ENCODE measurements around the gene BCL3. TPM values are rescaled to one million over a fixed set of nuclear protein-coding genes. Genes with fewer than 3 reads are reported as not detected.
"Not testable (repeated sequence)": the region's sequence is repeated elsewhere in the genome, so short reads cannot be mapped to it uniquely, and the experiment has no call there.

BCL3 gene
- total RNA-seq, 2 donors from 2014 or later, result 117 to 122 TPM

DNA sequence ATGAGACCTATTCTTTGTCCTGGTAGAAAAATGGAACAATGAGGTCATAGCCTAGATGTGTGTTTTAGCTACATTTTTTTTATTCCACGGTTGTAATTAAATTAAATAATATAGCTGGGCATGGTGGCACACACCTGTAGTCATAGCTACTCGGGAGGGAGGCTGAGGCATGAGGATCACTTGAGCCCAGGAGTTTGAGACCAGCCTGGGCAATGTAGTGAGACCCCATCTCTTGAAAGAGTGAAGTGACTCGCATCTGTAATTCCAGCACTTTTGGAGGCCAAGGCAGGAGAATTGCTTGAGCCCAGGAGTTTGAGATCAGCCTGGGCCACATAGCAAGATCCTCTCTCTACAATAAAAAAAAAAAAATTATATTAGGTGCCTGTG lies 17.4 kb downstream of the BCL3 start:
- H3K4me3 Mint-ChIP-seq, result no peak overlapping the region
- H3K27ac Mint-ChIP-seq, result peak overlapping the region in 1 of 2 donors; percentile 31
- H3K9me3 Mint-ChIP-seq, result peaks cover 3% of the 10 kb centered on the region
- no peaks in the 10 kb centered on the region for H3K36me3 Mint-ChIP-seq
- H3K4me1 Mint-ChIP-seq (ENCODE audit: low read depth in 2 of 2), result peaks cover 24 to 46% of the 10 kb centered on the region in 2 donors
- DNase-seq (ENCODE audit: low spot score), result no peak
- H3K27me3 Mint-ChIP-seq, result no peaks in the 10 kb centered on the region
- ATAC-seq, result no peak

DNA sequence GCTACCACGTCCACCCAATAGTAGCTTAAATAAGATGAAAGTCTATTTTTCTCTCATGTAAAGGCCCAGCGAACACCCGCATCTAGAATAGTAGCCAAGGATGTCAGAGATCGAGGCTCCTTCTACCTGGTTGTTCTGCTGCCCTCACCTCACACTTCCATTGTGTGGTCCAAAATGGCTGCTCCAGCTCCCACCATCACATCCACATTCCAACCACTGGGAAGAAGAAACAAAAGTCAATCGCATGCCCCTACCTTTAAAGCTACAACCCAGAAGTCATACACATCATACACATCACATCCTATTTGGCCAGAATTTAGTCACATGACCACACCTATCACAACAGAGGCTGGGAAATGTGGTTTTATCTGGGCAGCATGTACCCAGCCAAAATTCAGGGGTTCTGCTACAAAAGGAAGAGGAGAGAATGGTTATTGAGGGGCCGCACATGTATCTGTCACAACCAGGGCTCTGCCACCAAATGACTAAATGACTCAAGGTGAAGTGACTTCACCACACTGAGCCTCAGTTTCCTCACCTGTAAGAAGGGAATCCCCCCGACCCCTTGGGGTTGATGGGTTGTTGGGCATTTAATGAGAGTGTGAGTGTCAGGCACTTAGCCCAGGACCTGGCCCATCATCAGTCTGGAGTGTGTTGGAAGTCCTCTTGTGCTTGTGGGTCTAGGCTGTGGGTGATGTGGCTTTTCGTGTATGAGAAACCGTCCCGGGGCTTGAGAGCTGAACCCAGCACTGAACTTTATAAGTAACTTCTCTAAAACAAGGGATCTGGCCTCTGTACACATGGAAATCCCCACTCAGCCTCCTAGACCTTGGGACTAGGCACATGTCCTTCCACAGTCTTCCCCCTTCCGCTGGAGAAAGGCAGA lies 19.0 kb downstream of the BCL3 start:
- ATAC-seq (no peak), DNase-seq (ENCODE audit: low spot score) (no peak)
- peaks cover 3% of the 10 kb centered on the region for H3K9me3 Mint-ChIP-seq
- no peaks in the 10 kb centered on the region for H3K36me3 Mint-ChIP-seq
- H3K27me3 Mint-ChIP-seq, result no peaks in the 10 kb centered on the region
- peak overlapping the region; percentile 8 to 39 for H3K27ac Mint-ChIP-seq
- peak overlapping the region; percentile 53 for H3K4me3 Mint-ChIP-seq
- H3K4me1 Mint-ChIP-seq (ENCODE audit: low read depth in 2 of 2), result peaks cover 25 to 44% of the 10 kb centered on the region in 2 donors

DNA sequence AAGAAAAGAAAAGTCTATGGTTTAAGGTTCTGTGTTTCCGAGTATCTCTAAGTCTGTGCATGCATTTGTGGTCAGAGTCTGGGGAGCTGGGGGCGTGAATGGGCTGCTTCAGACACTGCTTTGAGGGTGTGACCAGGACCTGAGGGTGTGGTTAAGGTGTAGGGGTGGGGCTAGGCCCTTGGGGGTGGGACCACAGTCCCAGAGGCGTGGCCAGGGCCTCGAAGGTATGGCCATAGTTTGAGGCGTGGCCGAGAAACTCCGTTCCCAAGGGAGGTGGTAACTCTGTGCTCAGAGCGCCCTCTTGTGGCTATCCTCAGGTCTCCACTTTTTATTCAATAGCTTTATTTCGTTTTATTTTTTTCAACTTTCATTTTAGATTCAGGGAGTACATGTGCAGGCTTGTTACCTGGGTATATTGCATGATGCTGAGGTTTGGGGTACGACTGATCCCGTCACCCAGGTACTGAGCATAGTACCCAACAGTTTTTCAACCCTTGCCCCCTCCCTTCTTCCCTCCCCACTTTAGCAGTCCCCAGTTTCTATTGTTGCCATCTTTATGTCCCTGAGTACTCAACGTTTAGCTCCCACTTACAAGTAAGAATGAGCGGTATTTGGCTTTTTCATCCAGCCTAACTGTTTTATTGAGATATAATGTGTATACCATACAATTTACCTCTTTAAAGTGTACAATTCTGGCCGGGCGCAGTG lies 22.2 kb downstream of the BCL3 start:
- DNase-seq (ENCODE audit: low spot score) (peak; percentile 96), ATAC-seq (peak; percentile 100)
- Mint-ChIP-seq H3K4me3 (peak overlapping the region; percentile 70), H3K27me3 (no peaks in the 10 kb centered on the region), H3K27ac (peak overlapping the region; percentile 70 to 76), H3K9me3 (peaks cover 3% of the 10 kb centered on the region), H3K4me1 (ENCODE audit: low read depth in 2 of 2) (peaks cover 25 to 31% of the 10 kb centered on the region in 2 donors), H3K36me3 (no peaks in the 10 kb centered on the region)

DNA sequence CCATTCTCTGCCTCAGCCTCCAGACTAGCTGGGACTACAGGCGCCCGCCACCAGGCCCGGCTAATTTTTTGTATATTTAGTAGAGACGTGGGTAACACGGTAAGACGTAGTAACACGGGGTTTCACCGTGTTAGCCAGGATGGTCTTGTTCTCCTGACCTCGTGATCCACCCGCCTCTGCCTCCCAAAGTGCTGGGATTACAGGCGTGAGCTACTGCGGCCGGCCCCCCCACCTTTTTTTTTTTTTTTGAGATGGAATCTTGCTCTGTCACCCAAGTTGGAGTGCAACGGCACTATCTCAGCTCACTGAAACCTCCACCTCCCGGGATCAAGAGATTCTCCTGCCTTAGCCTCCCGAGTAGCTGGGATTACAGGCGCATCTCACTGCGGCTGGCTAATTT lies 23.6 kb downstream of the BCL3 start:
- ATAC-seq; H3K4me3 Mint-ChIP-seq; DNase-seq (ENCODE audit: low spot score); H3K27ac Mint-ChIP-seq; H3K9me3 Mint-ChIP-seq; H3K27me3 Mint-ChIP-seq; H3K36me3 Mint-ChIP-seq: not testable (repeated sequence)
- peaks cover 24 to 30% of the 10 kb centered on the region in 2 donors for H3K4me1 Mint-ChIP-seq (ENCODE audit: low read depth in 2 of 2)

DNA sequence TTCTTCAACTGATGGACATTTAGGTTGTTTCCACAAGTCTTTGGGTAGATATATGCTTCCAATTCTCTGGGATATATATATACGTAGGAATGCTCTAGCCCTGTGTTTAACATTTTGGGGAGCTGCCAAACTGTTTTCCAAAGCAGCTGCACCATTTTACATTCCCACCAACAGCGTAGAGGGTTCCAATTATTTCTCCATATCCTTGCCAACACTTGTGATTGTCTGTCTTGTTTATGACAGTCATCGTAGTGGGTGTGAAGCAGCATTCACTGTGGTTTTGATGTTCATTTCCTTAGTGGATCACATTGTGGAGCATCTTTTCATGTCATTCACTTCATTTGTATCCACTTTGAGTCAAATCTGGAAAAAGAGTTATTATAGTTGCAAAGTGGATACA lies 24.5 kb downstream of the BCL3 start:
- Mint-ChIP-seq H3K27ac (no peak overlapping the region), H3K9me3 (peaks cover 3% of the 10 kb centered on the region), H3K4me3 (no peak overlapping the region), H3K27me3 (no peaks in the 10 kb centered on the region), H3K36me3 (no peaks in the 10 kb centered on the region), H3K4me1 (ENCODE audit: low read depth in 2 of 2) (peaks cover 17 to 22% of the 10 kb centered on the region in 2 donors)
- DNase-seq (ENCODE audit: low spot score) (no peak), ATAC-seq (no peak)

DNA sequence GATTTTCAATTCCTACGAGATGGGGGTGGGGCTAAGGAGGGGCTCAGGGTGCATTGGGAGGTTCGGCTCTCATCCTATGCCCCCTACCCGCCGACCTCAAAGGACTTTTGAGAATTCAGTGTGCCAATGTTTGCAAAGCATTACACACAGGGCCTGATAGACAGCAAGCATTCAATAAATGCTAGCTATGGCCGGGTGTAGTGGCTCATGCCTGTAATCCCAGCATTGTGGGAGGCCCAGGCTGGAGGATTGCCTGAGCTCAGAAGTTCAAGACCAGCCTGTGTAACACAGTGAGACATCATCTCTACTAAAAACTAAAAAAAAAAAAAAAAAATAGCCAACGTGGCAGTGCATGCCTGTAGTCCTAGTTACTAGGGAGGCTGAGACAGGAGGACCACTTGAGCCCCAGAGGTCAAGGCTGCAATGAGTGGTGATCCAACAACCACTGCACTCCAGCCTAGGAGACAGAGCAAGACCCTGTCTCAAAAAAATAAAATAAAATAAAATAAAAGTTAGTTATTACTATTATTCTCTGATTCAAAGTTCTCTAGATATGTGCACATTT lies 27.2 kb downstream of the BCL3 start:
- ATAC-seq (no peak), DNase-seq (ENCODE audit: low spot score) (no peak)
- Mint-ChIP-seq H3K4me3 (no peak overlapping the region), H3K4me1 (ENCODE audit: low read depth in 2 of 2) (peaks cover 2 to 3% of the 10 kb centered on the region in 2 donors), H3K27me3 (no peaks in the 10 kb centered on the region), H3K9me3 (no peaks in the 10 kb centered on the region), H3K36me3 (no peaks in the 10 kb centered on the region), H3K27ac (no peak overlapping the region)

DNA sequence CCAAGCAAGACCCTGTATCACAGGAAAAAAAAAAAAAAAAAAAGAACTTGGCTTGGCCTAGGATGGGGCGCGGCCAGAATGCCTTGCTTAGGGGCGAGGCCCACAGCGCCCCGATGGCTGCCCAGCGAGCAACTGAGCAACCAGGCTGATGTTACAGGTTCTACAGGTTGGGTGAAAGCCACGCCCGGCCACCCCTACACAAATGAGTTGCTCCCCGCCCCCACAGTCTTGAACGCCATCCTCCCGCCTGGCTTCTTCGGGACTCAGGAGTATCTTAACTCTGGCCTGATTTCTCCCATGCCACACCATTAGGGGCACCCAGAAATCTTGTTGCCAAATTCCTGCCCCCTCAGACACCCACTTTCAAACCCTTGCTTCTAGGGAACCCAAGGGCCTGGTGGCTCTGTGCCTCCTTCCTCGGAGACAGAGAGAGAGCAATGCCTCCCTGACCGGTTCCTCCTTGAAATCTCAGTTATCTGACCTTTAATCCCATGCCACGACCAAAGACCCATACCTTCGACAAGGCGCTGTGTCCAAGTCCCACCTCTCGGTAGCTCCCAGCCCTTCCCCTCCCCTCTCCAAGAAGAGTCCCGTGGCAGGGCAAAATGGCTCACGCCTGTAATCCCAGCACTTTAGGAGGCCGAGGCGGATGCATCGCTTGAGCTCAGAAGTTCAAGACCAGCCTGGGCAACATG lies 28.0 kb downstream of the BCL3 start:
- Mint-ChIP-seq H3K27ac (no peak overlapping the region), H3K27me3 (no peaks in the 10 kb centered on the region), H3K9me3 (no peaks in the 10 kb centered on the region), H3K36me3 (no peaks in the 10 kb centered on the region), H3K4me1 (ENCODE audit: low read depth in 2 of 2) (no peaks in the 10 kb centered on the region), H3K4me3 (no peak overlapping the region)
- DNase-seq (ENCODE audit: low spot score) (no peak), ATAC-seq (no peak)

DNA sequence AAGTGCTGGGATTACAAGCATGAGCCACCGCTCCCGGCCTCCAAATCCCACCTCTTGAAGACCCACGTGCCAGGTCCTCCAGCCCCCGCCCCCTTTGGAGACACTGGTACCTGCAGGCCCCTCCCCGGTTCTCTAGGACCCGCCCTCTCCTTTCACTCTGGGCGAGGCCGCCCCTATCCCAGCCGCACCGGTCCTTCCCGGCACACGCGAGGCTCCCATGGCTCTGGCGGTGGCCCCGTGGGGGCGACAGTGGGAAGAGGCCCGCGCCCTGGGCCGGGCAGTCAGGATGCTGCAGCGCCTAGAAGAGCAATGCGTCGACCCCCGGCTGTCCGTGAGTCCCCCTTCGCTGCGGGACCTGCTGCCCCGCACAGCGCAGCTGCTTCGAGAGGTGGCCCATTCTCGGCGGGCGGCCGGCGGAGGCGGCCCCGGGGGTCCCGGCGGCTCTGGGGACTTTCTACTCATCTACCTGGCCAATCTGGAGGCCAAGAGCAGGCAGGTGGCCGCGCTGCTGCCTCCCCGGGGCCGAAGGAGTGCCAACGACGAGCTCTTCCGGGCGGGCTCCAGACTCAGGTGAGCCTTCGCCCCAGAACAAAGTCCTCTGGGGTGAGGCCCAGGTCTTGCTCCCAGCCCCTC lies 29.3 kb downstream of the BCL3 start, which contains the start of gene CBLC:
Gene CBLC (plus strand): TSS at position 176 of the 633 bp plus-strand sequence. CDS start 42 bp downstream, at position 218.
- DNase-seq (ENCODE audit: low spot score) (no peak), ATAC-seq (peak in 1 of 2 donors; percentile 54)
- Mint-ChIP-seq H3K27me3 (no peaks in the 10 kb centered on the region), H3K4me3 (no peak within 1 kb of the TSS), H3K36me3 (no peaks in the 10 kb centered on the region), H3K4me1 (ENCODE audit: low read depth in 2 of 2) (no peaks in the 10 kb centered on the region), H3K9me3 (no peaks in the 10 kb centered on the region), H3K27ac (no peak within 1 kb of the TSS)

DNA sequence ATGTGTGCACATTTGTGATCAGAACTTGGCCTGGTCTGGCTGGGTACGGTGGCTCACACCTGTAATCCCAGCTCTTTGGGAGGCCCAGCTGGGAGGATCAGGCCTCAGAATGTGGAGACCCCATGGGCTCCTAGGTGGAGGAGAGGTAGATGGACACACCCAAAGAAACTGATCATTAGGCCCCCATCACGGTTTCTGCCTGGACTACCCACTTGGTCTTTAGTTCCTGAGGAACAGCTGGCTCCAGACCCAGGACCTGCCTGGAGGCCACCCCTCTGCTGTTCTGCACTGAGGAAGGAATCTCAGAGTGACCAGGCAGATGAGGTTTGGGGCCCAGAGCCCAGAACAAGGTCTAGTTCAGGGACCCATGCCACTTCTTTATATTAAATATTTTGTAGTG lies 30.6 kb downstream of the BCL3 start:
- no peak for DNase-seq (ENCODE audit: low spot score)
- Mint-ChIP-seq H3K27ac (no peak overlapping the region), H3K4me3 (no peak overlapping the region), H3K9me3 (no peaks in the 10 kb centered on the region), H3K27me3 (peaks cover 0 to under 1% of the 10 kb centered on the region in 2 donors), H3K36me3 (no peaks in the 10 kb centered on the region), H3K4me1 (ENCODE audit: low read depth in 2 of 2) (peaks cover under 1 to 1% of the 10 kb centered on the region in 2 donors)
- ATAC-seq, result no peak

DNA sequence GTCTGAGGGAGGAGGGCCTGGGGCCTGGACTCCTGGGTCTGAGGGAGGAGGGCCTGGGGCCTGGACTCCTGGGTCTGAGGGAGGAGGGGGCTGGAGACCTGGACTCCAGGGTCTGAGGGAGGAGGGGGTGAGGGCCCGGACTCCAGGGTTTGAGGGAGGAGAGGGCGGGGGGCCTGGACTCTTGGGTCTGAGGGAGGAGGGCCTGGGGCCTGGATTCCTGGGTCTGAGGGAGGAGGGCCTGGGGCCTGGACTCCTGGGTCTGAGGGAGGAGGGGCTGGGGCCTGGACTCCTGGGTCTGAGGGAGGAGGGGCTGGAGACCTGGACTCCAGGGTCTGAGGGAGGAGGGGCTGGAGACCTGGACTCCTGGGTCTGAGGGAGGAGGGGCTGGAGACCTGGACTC lies 33.2 kb downstream of the BCL3 start:
- H3K4me1 Mint-ChIP-seq (ENCODE audit: low read depth in 2 of 2); H3K9me3 Mint-ChIP-seq; ATAC-seq; DNase-seq (ENCODE audit: low spot score); H3K4me3 Mint-ChIP-seq; H3K36me3 Mint-ChIP-seq; H3K27me3 Mint-ChIP-seq; H3K27ac Mint-ChIP-seq: not testable (repeated sequence)

DNA sequence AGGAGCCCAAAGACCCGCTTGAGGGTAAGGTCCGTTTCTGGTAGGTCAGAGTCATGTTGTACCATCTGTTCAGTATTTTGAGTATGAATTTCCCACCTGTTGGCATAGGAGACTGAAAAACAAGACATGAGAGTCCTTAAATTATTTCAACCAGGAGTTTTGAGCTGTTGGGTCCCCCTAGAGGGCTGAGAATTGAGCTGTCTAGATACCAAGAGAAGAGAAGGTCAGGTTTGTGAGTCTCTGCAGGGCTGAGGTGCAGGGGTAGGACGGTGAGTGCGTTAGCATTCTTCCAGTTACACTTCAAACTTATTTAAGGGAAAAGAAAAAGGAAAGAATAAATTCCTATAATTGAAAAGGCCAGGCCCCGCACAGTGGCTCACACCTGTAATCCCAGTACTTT lies 34.2 kb downstream of the BCL3 start:
- Mint-ChIP-seq H3K4me3 (no peak overlapping the region), H3K4me1 (ENCODE audit: low read depth in 2 of 2) (peaks cover 4 to 6% of the 10 kb centered on the region in 2 donors), H3K36me3 (no peaks in the 10 kb centered on the region), H3K27me3 (peaks cover 0 to 2% of the 10 kb centered on the region in 2 donors), H3K9me3 (no peaks in the 10 kb centered on the region), H3K27ac (no peak overlapping the region)
- DNase-seq (ENCODE audit: low spot score), result no peak
- no peak for ATAC-seq

DNA sequence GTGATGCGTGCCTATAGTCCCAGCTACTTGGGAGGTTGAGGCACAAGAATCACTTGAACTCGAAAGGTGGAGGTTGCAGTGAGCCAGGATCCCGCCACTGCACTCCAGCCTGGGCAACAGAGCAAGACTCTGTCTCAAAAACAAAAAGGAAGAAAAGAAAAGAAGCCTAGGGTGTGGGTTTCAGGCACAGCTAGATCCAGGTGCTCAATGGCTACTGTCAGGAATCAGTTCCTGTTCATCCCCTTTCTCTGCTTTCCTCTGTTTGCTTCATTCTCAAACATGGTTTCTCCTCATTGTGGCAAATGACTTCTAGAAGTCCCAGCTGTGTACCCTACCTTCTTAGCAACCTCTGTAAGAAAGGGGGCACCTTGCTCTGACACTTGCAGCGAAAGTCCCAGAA lies 35.0 kb downstream of the BCL3 start:
- Mint-ChIP-seq H3K9me3 (no peaks in the 10 kb centered on the region), H3K36me3 (no peaks in the 10 kb centered on the region)
- no peak for ATAC-seq

DNA sequence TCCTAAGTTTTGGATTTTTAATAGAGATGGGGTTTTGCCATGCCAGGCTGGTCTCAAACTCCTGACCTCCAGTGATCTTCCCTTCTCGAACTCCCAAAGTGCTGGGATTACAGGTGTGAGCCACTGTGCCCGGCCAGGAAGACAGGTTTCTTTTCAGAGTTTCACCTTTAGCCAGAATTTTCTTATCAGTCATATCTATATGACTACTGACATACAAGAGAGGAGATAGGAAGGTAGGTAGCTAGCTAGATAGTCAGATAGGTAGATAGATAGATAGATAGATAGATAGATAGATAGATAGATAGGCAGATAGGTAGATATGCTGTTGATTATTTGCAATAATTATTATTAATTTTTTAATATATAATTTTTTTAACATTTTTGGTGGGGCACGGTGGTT lies 36.8 kb downstream of the BCL3 start:
- Mint-ChIP-seq H3K4me3 (no peak overlapping the region), H3K4me1 (ENCODE audit: low read depth in 2 of 2) (peaks cover 4 to 6% of the 10 kb centered on the region in 2 donors), H3K36me3 (no peaks in the 10 kb centered on the region), H3K27me3 (peaks cover 0 to 2% of the 10 kb centered on the region in 2 donors), H3K9me3 (no peaks in the 10 kb centered on the region), H3K27ac (no peak overlapping the region)
- ATAC-seq (no peak), DNase-seq (ENCODE audit: low spot score) (no peak)

More for the DNA sequence above, 35.0 kb downstream of the BCL3 start:
- Mint-ChIP-seq H3K27ac (no peak overlapping the region), H3K4me1 (ENCODE audit: low read depth in 2 of 2) (peaks cover 4 to 6% of the 10 kb centered on the region in 2 donors), H3K4me3 (no peak overlapping the region), H3K27me3 (peaks cover 0 to 2% of the 10 kb centered on the region in 2 donors)
- no peak for DNase-seq (ENCODE audit: low spot score)
